ENCODE results near the gene NHEJ1.

Gene NHEJ1

GRCh38 chr2:219038600-219038999 lies 122.0 kb downstream of the NHEJ1 start:
- no peak for TF ChIP-seq CTCF (conservative IDR thresholded peaks at IDR 0.05; ENCODE audit: control insufficient read depth, insufficient read depth, low read depth, low read length)
- DNase-seq (ENCODE audit: low read depth) = no peak
- H3K4me3 ChIP-seq (ENCODE audit: control insufficient read depth, low read depth, low read length) = no peak overlapping the region

- no peak for DNase-seq (ENCODE audit: low read depth)
- no peak for TF ChIP-seq CTCF (conservative IDR thresholded peaks at IDR 0.05; ENCODE audit: control insufficient read depth, insufficient read depth, low read depth, low read length)
Observed at GRCh38 chr2:219037783-219038499, 122.7 kb downstream of the NHEJ1 start.

GRCh38 chr2:219035942-219036341 lies 124.7 kb downstream of the NHEJ1 start:
- DNase-seq (ENCODE audit: low read depth) = no peak
- no peak for TF ChIP-seq CTCF (conservative IDR thresholded peaks at IDR 0.05; ENCODE audit: control insufficient read depth, insufficient read depth, low read depth, low read length)
- H3K4me3 ChIP-seq (ENCODE audit: control insufficient read depth, low read depth, low read length) = no peak overlapping the region

More at GRCh38 chr2:219037783-219038499, 122.7 kb downstream of the NHEJ1 start:
- no peak overlapping the region for H3K4me3 ChIP-seq (ENCODE audit: control insufficient read depth, low read depth, low read length)

GRCh38 chr2:219034823-219035222 lies 125.8 kb downstream of the NHEJ1 start:
- DNase-seq (ENCODE audit: low read depth) = no peak
- no peak overlapping the region for H3K4me3 ChIP-seq (ENCODE audit: control insufficient read depth, low read depth, low read length)
- no peak for TF ChIP-seq CTCF (conservative IDR thresholded peaks at IDR 0.05; ENCODE audit: control insufficient read depth, insufficient read depth, low read depth, low read length)

- DNase-seq (ENCODE audit: low read depth) = no peak
- H3K4me3 ChIP-seq (ENCODE audit: control insufficient read depth, low read depth, low read length) = no peak overlapping the region
- no peak for TF ChIP-seq CTCF (conservative IDR thresholded peaks at IDR 0.05; ENCODE audit: control insufficient read depth, insufficient read depth, low read depth, low read length)
Observed at GRCh38 chr2:219032051-219032745, 128.4 kb downstream of the NHEJ1 start.

GRCh38 chr2:219031005-219031738 lies 129.4 kb downstream of the NHEJ1 start:
- TF ChIP-seq CTCF (conservative IDR thresholded peaks at IDR 0.05; ENCODE audit: control insufficient read depth, insufficient read depth, low read depth, low read length) = no peak

More at GRCh38 chr2:219031005-219031738, 129.4 kb downstream of the NHEJ1 start:
- no peak overlapping the region for H3K4me3 ChIP-seq (ENCODE audit: control insufficient read depth, low read depth, low read length)
- DNase-seq (ENCODE audit: low read depth) = no peak

All from fibroblast of mammary gland (primary cell).